ENCODE measurements around the gene GNB1L. TPM values are rescaled to one million over a fixed set of nuclear protein-coding genes. Genes with fewer than 3 reads are reported as not detected.

Gene GNB1L
- total and polyA plus RNA-seq, 9 of the 15 experiments (the other 6 are each of a cell fraction or from before 2014, with no cell fraction given) = 0.56 to 50.5 (median 10.2) TPM

- TF ChIP-seq THAP12 (CRISPR knock-in tag; IDR thresholded peaks at IDR 0.05) (0 out of 2 replicates have a peak, but pooled peaks have one; percentile 8), RUNX1 (IDR thresholded peaks at IDR 0.05; ENCODE audit: low read depth) (no peak), ELF4 (CRISPR knock-in tag; IDR thresholded peaks at IDR 0.05) (no peak), FOXA3 (CRISPR knock-in tag; conservative IDR thresholded peaks at IDR 0.05 in 1 of 2, IDR thresholded peaks at IDR 0.05 in 1 of 2) (no peak), ZNF586 (CRISPR knock-in tag; conservative IDR thresholded peaks at IDR 0.05) (no peak), NELFE (IDR thresholded peaks at IDR 0.05; ENCODE audit: insufficient read depth, insufficient read length) (no peak), NR3C1 (CRISPR knock-in tag; IDR thresholded peaks at IDR 0.05) (no peak), MEF2A (IDR thresholded peaks at IDR 0.05; ENCODE audit: control insufficient read depth, low read depth, low read length) (no peak), TRIM24 (IDR thresholded peaks at IDR 0.05) (no peak), ZNF764 (CRISPR knock-in tag; IDR thresholded peaks at IDR 0.05; ENCODE audit: low read depth) (peak; percentile 7; the same call in 1 of the 2 replicates), HDGF (IDR thresholded peaks at IDR 0.05) (no peak), ZKSCAN1 (IDR thresholded peaks at IDR 0.05; ENCODE audit: low read depth, low read length) (no peak), E2F5 (CRISPR knock-in tag; IDR thresholded peaks at IDR 0.05) (no peak)
- TF ChIP-seq, protein P1, sequence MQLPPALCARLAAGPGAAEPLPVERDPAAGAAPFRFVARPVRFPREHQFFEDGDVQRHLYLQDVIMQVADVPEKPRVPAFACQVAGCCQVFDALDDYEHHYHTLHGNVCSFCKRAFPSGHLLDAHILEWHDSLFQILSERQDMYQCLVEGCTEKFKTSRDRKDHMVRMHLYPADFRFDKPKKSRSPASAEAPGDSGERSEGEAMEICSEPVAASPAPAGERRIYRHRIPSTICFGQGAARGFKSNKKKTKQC (CRISPR knock-in tag; IDR thresholded peaks at IDR 0.05) = no peak
- TF ChIP-seq, protein P2, sequence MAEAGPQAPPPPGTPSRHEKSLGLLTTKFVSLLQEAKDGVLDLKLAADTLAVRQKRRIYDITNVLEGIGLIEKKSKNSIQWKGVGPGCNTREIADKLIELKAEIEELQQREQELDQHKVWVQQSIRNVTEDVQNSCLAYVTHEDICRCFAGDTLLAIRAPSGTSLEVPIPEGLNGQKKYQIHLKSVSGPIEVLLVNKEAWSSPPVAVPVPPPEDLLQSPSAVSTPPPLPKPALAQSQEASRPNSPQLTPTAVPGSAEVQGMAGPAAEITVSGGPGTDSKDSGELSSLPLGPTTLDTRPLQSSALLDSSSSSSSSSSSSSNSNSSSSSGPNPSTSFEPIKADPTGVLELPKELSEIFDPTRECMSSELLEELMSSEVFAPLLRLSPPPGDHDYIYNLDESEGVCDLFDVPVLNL (CRISPR knock-in tag; IDR thresholded peaks at IDR 0.05; ENCODE audit: low read depth) = no peak
- TF ChIP-seq, protein P3, sequence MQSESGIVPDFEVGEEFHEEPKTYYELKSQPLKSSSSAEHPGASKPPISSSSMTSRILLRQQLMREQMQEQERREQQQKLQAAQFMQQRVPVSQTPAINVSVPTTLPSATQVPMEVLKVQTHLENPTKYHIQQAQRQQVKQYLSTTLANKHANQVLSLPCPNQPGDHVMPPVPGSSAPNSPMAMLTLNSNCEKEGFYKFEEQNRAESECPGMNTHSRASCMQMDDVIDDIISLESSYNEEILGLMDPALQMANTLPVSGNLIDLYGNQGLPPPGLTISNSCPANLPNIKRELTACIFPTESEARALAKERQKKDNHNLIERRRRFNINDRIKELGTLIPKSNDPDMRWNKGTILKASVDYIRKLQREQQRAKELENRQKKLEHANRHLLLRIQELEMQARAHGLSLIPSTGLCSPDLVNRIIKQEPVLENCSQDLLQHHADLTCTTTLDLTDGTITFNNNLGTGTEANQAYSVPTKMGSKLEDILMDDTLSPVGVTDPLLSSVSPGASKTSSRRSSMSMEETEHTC (IDR thresholded peaks at IDR 0.05) = no peak
These were observed 46.5 kb downstream of the GNB1L start (continued) for GRCh38 chr22:19807914-19808872.
